GM23248 (cell line): Measurements from ENCODE around the gene LBHD1.

Experiments used
- EZH2 ChIP-seq: fragments of 200-600 bp; sonication (generic); IDR thresholded peaks from 2 replicates; pipeline ENCODE4 v1.6.1; 2018; ENCODE audit warnings: antibody characterized with exemption, mild to moderate bottlenecking; ENCODE audit not compliant: insufficient read depth, poor library complexity, severe bottlenecking
- EZH2phosphoT487 ChIP-seq: fragments of 200-600 bp; sonication (generic); IDR thresholded peaks from 2 replicates; pipeline ENCODE4 v1.6.1; 2018; ENCODE audit warnings: antibody characterized with exemption, moderate library complexity, mild to moderate bottlenecking, low read depth; ENCODE audit not compliant: insufficient read depth

DNA sequence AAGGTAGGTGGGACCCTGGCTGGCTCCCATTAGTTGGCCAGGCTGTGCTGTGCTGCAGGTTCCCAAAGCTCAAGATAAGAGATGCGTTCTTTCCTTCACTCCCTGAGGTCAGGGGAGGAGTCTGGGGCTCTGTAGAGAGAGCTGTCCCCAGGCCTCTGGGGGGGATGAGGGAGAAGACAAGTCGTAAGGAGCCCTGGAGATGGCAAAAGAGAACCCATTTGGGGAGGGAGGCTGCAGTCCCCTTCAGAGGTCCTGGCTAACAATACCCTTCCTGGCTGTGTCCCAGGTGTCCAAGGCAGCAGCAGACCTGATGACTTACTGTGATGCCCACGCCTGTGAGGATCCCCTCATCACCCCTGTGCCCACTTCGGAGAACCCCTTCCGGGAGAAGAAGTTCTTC is 36.3 kb upstream of the LBHD1 start:
- TF ChIP-seq EZH2 (no peak), EZH2phosphoT487 (no peak)
